Mononuclear cell (primary cell): ENCODE results near the gene SLC44A2. TPM values are rescaled to one million over a fixed set of nuclear protein-coding genes. Genes with fewer than 3 reads are reported as not detected.

ENCODE experiments used
- H3K27me3 ChIP-seq: 2 replicates; pipeline ENCODE4 v1.6.0; 2011; ENCODE audit warnings: low read length, control low read depth; ENCODE audit not compliant: insufficient read depth
- H3K4me1 ChIP-seq: 2 replicates; pipeline ENCODE4 v1.5.1; 2011; ENCODE audit warnings: mild to moderate bottlenecking, low read length, control low read depth; ENCODE audit not compliant: insufficient read depth
- H3K4me3 ChIP-seq: 2 replicates; pipeline ENCODE4 v1.5.1; 2011; ENCODE audit warnings: mild to moderate bottlenecking, low read length, moderate library complexity
- H3K9me3 ChIP-seq: 2 replicates; pipeline ENCODE4 v1.5.1; 2011; ENCODE audit warnings: low read depth, mild to moderate bottlenecking, control low read depth, low read length
- total RNA-seq: library from RNA; depleted of rRNA; stranded (reverse); fragments of >200 nt; gene quantifications from one replicate; pipeline ENCODE4 v1.2.3, GENCODE V29; 2012

Gene SLC44A2
- total RNA-seq, 1 donor: 57.1 TPM

GRCh38 chr19:10603084-10603872 is 22.1 kb upstream of the SLC44A2 start:
- peaks cover 51% of the 10 kb centered on the region for H3K4me1 ChIP-seq
- no peaks in the 10 kb centered on the region for H3K27me3 ChIP-seq
- peak overlapping the region; percentile 92 for H3K4me3 ChIP-seq
- H3K9me3 ChIP-seq: no peaks in the 10 kb centered on the region

- H3K9me3 ChIP-seq: no peaks in the 10 kb centered on the region
- H3K27me3 ChIP-seq: no peaks in the 10 kb centered on the region
- H3K4me1 ChIP-seq: peaks cover 52% of the 10 kb centered on the region
- H3K4me3 ChIP-seq: peak overlapping the region; percentile 92
Observed at GRCh38 chr19:10603873-10604459, 21.4 kb upstream of the SLC44A2 start.

- peaks cover 52% of the 10 kb centered on the region for H3K4me1 ChIP-seq
- peak overlapping the region; percentile 92 for H3K4me3 ChIP-seq
- H3K27me3 ChIP-seq: no peaks in the 10 kb centered on the region
- no peaks in the 10 kb centered on the region for H3K9me3 ChIP-seq
Observed at GRCh38 chr19:10604460-10604980, 20.8 kb upstream of the SLC44A2 start.

- no peaks in the 10 kb centered on the region for H3K27me3 ChIP-seq
- peaks cover 62% of the 10 kb centered on the region for H3K4me1 ChIP-seq
- H3K4me3 ChIP-seq: no peak overlapping the region
- H3K9me3 ChIP-seq: no peaks in the 10 kb centered on the region
Observed at GRCh38 chr19:10611907-10612306, 13.4 kb upstream of the SLC44A2 start.

GRCh38 chr19:10612499-10613119 is 12.7 kb upstream of the SLC44A2 start:
- Histone ChIP-seq H3K27me3 (no peaks in the 10 kb centered on the region), H3K4me1 (peaks cover 62% of the 10 kb centered on the region), H3K4me3 (no peak overlapping the region)

GRCh38 chr19:10615429-10616023 is 9.8 kb upstream of the SLC44A2 start:
- Histone ChIP-seq H3K27me3 (no peaks in the 10 kb centered on the region), H3K9me3 (no peaks in the 10 kb centered on the region), H3K4me3 (no peak overlapping the region), H3K4me1 (peaks cover 58% of the 10 kb centered on the region)

More at GRCh38 chr19:10612499-10613119, 12.7 kb upstream of the SLC44A2 start:
- H3K9me3 ChIP-seq: no peaks in the 10 kb centered on the region

GRCh38 chr19:10617409-10618121 is 7.8 kb upstream of the SLC44A2 start:
- Histone ChIP-seq H3K9me3 (no peaks in the 10 kb centered on the region), H3K4me1 (peaks cover 48% of the 10 kb centered on the region), H3K27me3 (no peaks in the 10 kb centered on the region), H3K4me3 (no peak overlapping the region)

- H3K9me3 ChIP-seq: no peaks in the 10 kb centered on the region
- no peak overlapping the region for H3K4me3 ChIP-seq
- peaks cover 43% of the 10 kb centered on the region for H3K4me1 ChIP-seq
- H3K27me3 ChIP-seq: no peaks in the 10 kb centered on the region
Observed at GRCh38 chr19:10618846-10619245, 6.5 kb upstream of the SLC44A2 start.

GRCh38 chr19:10620786-10621185 is 4.6 kb upstream of the SLC44A2 start:
- peaks cover 41% of the 10 kb centered on the region for H3K4me1 ChIP-seq
- no peaks in the 10 kb centered on the region for H3K9me3 ChIP-seq
- H3K4me3 ChIP-seq: no peak overlapping the region
- no peaks in the 10 kb centered on the region for H3K27me3 ChIP-seq

GRCh38 chr19:10621966-10622365 is 3.4 kb upstream of the SLC44A2 start:
- Histone ChIP-seq H3K9me3 (no peaks in the 10 kb centered on the region), H3K4me1 (peaks cover 35% of the 10 kb centered on the region), H3K4me3 (no peak overlapping the region), H3K27me3 (no peaks in the 10 kb centered on the region)

- no peaks in the 10 kb centered on the region for H3K9me3 ChIP-seq
- no peak overlapping the region for H3K4me3 ChIP-seq
- no peaks in the 10 kb centered on the region for H3K27me3 ChIP-seq
- peaks cover 29% of the 10 kb centered on the region for H3K4me1 ChIP-seq
Observed at GRCh38 chr19:10624585-10624984, 768 bp upstream of the SLC44A2 start.

GRCh38 chr19:10625762-10626138 is 397 bp downstream of the SLC44A2 start:
- no peak overlapping the region for H3K4me3 ChIP-seq
- peaks cover 29% of the 10 kb centered on the region for H3K4me1 ChIP-seq
- no peaks in the 10 kb centered on the region for H3K9me3 ChIP-seq
- H3K27me3 ChIP-seq: no peaks in the 10 kb centered on the region

- Histone ChIP-seq H3K4me3 (no peak overlapping the region), H3K9me3 (no peaks in the 10 kb centered on the region), H3K4me1 (peaks cover 22% of the 10 kb centered on the region), H3K27me3 (no peaks in the 10 kb centered on the region)
Observed at GRCh38 chr19:10631874-10632273, 6.5 kb downstream of the SLC44A2 start.

- H3K9me3 ChIP-seq: no peaks in the 10 kb centered on the region
- H3K4me1 ChIP-seq: peaks cover 47% of the 10 kb centered on the region
- no peak overlapping the region for H3K4me3 ChIP-seq
- H3K27me3 ChIP-seq: no peaks in the 10 kb centered on the region
Observed at GRCh38 chr19:10634430-10634829, 9.1 kb downstream of the SLC44A2 start.
